Erythroblast (primary cell): ENCODE measurements around the gene CFAP100.

Experiments
- DNase-seq, 2 experiments: peaks; one replicate each; lab custom pipeline; 2025; lab: John Stamatoyannopoulos, UW
- GATA1 ChIP-seq: IDR thresholded peaks from 2 replicates; pipeline ENCODE4 v1.6.1; 2011; ENCODE audit warnings: low read depth, mild to moderate bottlenecking, control low read depth, low read length, moderate library complexity
- POLR2A ChIP-seq: IDR thresholded peaks from 2 replicates; pipeline ENCODE4 v1.6.1; 2011; ENCODE audit warnings: mild to moderate bottlenecking, low read length

CFAP100 gene

DNA sequence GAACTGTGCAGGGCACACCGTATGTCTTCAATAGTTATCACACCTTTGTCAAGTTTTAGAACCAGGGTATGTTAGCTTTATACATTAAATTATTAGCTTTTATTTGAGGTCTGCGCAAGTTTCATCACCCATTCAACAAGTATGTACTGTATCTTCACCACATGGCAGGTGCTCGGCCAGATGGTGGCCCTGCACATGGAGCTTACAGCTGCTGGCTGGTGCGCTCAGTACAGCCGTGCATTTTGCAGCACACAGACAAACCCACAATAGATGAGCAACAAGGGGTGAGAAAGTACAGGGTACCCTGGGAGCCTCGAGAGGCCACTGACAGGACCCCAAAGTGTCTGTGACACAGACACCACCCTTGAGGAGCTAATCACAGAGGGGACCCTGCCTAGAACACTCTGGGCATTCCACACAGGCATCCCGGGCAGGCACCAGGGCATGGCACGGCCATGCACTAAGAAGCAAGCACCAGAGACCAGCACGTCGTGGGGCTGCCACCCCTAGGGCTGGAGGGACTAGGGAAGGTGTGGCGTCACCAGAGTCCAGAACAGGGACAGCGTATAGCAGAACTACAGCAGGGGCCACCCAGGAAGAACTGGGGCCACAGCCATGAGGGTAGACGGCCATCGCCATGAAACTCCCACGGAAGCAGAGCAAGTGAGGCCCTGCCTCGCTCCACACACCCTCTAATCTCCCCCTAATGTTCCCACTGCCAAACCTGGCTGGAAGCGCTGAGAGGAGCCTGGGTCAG is 53.6 kb downstream of the CFAP100 start:
- no peak for DNase-seq
- TF ChIP-seq POLR2A (no peak), GATA1 (no peak)

DNA sequence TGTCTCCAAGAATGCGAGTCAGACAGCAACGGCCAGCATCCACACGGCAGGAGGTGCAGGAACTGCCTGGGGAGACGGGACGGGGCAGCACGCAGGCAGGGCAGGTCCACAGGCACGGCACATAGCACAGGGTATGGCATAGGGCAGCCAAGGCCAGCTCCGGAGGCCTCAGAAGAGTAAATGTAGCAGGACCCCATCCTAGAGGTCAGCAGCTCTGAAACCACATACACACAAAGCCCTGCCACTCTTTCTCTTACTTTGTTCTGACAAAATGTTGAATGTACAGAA is 54.1 kb downstream of the CFAP100 start:
- TF ChIP-seq POLR2A = no peak
- no peak for TF ChIP-seq GATA1
- DNase-seq = no peak

DNA sequence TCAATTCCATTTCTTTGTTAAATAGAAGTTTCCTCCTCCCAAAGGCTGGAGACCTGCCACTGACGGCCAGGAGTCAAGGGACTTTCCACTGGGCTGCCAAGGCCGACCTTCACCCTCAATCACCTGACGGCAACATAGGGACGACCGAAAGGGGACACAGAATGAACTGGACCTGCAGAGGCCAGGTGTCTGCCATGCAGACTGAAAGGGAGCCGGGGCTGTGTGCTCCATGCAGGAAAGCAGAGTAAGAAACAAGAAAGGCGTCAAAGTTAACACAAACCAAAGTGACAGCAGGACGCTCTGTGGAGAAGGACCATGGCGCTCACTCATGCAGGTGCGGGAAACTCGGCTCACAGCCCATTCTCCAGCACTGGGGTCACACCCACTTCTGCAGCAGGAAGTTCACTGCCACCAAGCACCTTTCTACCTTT is 54.9 kb downstream of the CFAP100 start:
- DNase-seq = no peak
- TF ChIP-seq GATA1 (no peak), POLR2A (no peak)

DNA sequence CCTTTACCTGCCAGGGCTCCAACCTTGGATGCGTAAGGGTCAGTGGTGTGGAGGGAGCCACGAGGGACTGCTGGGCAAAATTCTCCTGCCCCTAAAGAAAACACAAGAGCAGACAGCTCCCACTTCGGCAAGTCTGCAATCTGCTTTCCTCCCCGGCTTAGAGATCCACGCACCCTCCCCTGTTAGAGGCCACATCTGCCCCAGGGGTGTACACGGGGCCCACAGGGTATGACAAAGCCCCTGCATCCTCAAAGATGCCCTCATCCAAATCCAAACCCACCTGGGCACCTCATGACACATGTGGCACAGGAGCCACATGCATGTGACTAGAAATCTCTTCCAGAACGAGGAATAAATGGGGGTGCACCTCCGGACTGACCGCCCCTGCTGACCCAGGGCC is 55.5 kb downstream of the CFAP100 start:
- TF ChIP-seq GATA1 (no peak), POLR2A (no peak)
- no peak for DNase-seq

DNA sequence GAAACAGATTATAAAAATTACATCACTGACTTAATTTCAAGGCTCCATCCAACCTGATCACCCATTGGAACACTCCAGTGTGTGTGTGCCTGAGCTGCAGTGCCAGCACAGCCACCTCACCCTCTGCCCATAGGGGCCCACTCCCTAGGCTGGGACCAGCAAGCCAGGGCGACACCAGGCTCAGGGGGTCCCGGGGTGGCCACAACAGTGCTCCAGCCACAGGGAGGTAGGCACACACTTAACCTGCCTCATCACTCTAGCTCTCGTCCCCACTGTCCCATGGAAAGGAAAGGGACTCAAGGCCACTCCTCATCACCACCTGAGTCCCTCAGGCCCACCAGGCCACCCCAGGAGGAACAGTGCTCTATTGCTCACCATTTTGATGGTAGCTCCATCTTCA is 56.0 kb downstream of the CFAP100 start:
- DNase-seq = no peak
- no peak for TF ChIP-seq POLR2A
- TF ChIP-seq GATA1 = no peak

DNA sequence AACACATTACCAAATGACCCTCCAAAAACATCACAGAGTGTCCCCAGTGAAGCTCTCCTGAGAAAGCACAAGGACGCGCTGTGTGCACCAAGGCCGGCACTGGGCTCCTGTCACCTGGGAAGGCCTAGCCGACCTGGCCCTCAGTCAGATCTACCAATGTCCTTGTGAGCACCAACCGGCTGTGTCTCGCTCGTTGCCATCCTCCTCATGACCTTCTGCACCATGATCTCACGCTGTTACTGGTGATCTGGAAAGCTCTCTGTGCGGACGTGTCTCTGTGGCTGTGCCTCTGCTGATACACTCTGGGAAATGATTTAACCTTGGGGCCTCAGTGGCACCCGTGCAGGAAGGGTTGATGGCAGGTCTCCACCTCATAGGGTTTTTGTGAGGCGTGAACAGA is 56.8 kb downstream of the CFAP100 start:
- no peak for DNase-seq
- TF ChIP-seq GATA1 (no peak), POLR2A (no peak)

DNA sequence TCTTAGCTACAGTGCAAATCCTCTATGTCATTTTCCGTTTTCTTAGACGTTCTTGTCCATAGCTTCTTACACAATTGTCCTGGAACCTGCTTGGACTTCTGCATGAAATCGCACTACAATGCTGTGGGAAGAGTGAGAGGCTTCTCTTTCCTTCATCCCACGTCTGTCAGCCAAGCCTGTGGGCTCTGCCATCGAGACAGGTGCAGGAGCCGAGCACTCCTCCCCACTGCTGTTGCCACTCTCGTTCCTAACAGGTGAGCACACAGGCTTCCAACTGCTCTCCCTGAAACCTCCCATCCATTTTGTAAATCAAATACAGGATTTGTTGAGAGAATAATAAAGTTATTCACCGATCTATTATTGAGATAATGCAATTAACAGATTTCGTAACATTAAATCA is 57.5 kb downstream of the CFAP100 start:
- DNase-seq = no peak
- TF ChIP-seq GATA1 (no peak), POLR2A (no peak)

DNA sequence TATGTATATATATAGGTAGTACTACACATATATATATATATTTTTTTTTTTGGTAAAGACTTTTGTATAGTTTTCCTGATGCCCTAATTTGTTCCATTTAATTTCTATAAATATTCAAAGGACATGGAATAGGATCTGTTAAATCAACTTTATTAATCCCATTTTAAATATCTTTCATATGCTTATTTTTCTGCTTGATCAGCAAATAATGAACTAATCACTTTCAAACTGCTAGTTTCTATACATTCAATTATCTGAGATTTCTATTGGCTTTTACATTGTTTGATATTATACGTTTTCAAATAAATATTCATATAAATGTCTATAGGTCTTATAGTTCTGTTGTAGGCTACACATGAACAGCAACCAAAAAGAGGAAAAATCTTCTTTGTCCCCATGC is 59.3 kb downstream of the CFAP100 start:
- TF ChIP-seq POLR2A (no peak), GATA1 (no peak)
- DNase-seq = no peak

DNA sequence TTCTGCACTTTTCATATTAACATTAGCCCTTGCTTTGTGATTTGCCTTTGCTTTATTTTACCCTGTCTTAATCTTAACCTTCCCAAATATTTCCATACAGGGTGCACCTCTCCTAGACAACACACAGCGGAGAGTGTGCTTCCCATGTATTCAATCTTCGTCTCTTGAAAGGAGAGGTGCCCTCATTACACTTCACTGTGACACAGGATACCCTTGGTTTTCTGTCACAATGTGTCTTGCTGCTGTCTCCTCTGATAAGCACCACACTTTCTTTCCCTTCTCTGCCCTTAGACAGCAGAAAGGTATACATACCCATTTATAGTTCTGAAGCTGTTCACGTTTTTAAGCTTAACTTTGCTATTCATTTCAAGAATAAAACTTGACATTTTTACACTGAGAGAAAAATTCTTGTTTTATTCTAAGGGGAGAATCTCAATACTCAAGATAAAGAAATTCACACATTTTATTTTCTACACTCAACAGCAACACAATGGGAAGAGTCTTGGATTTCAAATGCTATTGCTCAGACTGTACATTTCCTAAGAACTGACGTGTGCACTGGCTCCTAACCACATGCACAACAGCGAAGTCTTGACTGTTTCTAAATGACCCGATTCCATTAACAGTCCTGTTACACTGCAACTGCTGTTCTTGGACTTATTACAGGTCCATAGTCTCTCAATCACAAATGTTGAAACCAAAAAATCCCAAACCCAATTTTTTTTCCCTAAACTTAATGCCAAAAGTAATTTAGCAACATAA is 59.9 kb downstream of the CFAP100 start:
- DNase-seq = no peak
- TF ChIP-seq GATA1 = no peak
- TF ChIP-seq POLR2A = no peak

DNA sequence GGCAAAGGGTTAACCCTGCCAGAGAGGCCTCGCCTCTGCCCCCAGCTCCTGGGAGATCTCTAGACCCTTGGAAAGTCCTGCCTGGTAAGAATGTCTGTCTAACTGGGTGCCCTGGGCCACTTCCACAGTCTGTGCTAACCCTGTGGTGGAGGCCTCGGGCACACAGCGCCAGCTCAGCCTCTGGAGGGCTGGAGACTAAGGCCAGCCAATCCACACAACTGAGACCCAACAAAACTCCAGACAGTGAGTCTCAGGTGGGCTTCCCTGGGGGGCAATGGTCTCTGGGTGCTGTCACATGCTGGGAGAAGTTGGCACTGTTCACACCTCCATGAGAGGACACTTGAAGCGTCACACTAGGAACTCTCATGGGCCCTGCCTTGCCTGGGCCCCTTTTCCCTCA is 61.5 kb downstream of the CFAP100 start:
- no peak for TF ChIP-seq GATA1
- TF ChIP-seq POLR2A = no peak
- DNase-seq = no peak

DNA sequence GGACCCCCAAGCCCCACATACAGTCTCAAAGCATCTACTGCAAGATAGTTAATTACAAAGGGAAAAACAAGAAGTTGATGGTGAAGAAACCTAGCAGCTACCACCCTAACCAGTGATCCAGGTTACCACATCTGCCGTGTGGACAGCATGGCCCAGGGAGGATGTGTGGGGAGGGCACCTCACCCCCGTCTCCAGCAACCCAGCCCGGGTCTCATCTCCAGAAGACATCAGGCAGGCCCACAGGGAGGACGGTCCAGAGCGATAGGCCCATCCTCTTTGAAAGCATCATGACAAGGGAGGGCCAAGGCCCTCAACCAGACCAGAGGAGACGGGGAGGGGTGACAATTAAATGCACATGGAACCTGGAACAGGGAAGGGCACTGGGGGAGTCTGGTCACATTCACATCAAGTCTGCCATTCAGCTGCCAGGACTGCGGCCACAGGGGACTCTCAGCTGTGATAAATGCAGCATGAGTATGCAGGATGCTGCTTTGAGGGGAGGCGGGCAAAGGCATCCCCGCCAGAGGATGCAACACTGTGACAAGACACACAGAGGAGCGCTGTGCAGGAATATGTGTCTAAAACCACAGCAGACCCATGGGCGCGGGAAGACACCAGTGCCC is 62.2 kb downstream of the CFAP100 start:
- no peak for TF ChIP-seq POLR2A
- no peak for TF ChIP-seq GATA1
- DNase-seq = no peak

DNA sequence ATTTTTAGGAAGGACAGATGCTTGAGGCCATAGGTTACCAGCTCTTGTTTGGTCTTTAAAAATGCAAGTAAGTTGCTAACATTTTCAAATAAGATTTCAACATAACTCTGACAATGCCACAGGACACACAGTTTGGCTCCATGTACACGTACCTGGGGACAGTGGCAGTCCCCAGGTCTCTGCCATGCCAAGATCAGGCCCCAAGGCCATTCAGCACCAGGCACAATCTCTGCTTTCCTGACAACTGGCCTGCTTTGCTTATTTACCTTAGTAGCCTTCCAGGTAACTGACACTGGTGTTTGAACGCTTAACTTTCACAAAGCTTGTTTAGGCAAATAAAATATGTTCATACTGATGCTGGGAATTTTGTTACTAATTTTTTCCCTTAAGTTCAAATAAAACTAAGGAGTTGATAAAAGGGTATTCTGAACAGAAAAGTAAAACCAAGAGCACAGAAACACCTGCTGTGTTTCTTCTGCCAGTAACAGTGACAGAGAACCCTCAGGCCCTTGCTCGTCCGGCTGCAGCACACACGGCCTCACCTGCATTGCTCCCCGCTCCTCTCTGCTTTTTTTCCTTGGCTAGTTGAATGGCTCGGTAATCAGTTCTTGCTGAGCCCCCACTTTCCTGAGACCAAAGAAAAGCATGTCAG is 64.5 kb downstream of the CFAP100 start:
- DNase-seq = no peak
- TF ChIP-seq POLR2A (no peak), GATA1 (no peak)

DNA sequence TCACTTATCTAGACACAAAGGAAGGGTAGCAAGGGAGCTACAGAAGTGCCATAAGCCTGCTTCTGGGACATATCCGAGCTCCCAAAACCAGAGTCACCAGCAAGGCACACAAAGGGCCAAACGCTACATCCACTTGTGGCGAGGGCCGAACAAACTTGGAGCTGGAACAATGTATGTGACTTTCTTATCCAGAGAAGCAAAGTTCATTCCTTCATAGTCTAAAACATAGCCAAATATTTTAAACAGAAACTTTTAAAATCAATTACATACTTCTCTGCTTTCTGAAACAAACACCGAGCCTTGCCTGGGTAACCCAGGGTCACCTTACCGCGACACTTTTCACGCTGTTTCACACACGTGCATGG is 65.0 kb downstream of the CFAP100 start:
- no peak for TF ChIP-seq GATA1
- no peak for TF ChIP-seq POLR2A
- DNase-seq = no peak

DNA sequence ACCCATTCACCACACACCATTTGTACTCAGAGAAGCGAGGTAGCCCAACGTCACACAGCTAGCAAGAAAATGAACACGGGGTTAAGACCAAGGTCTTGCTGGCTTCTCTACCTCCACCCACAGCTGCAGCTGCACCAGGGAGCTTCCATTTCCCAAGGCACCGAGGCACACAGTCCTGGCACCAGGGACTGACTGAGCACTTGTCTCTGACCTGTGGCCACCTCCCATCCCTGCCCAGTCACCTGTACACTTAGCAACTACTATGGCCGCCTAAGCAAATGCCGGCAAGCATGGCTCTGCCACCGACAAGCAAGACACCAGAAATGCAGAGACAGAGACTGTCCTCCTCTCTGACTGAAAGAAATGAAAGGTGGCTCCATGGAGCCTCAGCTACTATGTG is 65.7 kb downstream of the CFAP100 start:
- TF ChIP-seq GATA1 (no peak), POLR2A (no peak)
- no peak for DNase-seq
